HFF-Myc (cell line): ENCODE results near the gene TRIM27.

Experiments used
- DNase-seq: peaks from one replicate; pipeline ENCODE4 v3.0.0-alpha.2; 2011; ENCODE audit warnings: low read depth; ENCODE audit errors: extremely low read depth
- H3K4me3 ChIP-seq: replicated peaks from 2 replicates; pipeline ENCODE4 v1.5.1; 2011; ENCODE audit warnings: low read depth, mild to moderate bottlenecking, control low read depth, low read length
- TF ChIP-seq, protein P1 (sequence below): IDR thresholded peaks from 2 replicates; pipeline ENCODE4 v1.5.1; 2012; ENCODE audit warnings: mild to moderate bottlenecking, low read depth, low read length, control low read depth; ENCODE audit errors: missing control alignments

Gene TRIM27

DNA sequence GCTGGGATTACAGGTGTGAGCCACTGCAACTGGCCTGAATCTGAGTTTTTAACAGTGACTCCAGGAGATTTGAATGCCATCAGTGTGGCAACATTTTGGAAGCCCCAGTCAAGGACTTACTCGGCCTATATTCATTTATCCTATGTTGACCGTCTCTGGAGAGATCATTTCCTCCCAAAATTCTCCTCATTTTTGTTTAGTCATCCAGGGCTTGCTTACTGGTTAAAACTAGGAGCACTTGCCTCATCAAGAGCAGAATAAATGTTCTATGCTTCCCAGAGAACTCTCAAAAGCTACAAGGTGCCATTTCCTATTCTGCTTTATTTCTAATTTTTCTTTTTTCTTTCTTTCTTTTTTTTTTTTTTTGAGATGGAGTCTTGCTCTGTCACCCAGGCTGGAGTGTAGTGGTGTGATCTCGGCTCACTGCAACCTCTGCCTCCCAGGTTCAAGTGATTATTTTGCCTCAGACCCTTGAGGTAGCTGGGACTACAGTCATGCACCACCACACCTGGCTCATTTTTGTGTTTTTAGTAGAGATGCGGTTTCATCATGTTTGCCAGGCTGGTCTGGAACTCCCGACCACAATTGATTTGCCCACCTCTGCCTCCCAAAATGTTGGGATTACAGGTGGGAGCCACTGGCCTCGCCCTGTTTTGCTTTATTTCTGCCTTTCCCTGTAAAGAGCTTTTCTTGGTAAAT, 23.4 kb upstream of the TRIM27 start:
- no peak overlapping the region for H3K4me3 ChIP-seq
- TF ChIP-seq, protein P1, sequence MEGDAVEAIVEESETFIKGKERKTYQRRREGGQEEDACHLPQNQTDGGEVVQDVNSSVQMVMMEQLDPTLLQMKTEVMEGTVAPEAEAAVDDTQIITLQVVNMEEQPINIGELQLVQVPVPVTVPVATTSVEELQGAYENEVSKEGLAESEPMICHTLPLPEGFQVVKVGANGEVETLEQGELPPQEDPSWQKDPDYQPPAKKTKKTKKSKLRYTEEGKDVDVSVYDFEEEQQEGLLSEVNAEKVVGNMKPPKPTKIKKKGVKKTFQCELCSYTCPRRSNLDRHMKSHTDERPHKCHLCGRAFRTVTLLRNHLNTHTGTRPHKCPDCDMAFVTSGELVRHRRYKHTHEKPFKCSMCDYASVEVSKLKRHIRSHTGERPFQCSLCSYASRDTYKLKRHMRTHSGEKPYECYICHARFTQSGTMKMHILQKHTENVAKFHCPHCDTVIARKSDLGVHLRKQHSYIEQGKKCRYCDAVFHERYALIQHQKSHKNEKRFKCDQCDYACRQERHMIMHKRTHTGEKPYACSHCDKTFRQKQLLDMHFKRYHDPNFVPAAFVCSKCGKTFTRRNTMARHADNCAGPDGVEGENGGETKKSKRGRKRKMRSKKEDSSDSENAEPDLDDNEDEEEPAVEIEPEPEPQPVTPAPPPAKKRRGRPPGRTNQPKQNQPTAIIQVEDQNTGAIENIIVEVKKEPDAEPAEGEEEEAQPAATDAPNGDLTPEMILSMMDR = no peak
- DNase-seq = no peak

DNA sequence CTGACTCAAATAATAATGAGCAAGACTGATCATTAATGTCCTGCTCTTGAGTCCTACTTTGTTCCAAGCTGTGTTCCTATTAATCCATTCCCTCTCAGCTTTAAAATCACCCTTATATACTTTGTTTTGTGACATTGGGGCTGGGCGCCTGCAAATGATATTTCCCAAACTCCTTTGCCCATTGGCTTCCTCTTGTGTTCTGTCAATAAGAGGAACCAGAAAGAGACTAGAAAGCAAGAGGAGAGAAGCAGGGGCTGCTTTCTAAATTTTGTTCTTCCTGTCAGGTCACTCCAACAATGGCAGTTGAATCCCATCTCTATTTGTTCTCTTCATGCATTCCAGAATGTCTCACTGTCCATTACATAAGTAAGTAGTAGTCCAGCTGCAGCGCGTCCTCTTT, 21.6 kb upstream of the TRIM27 start:
- TF ChIP-seq, protein P1 = no peak
- H3K4me3 ChIP-seq = no peak overlapping the region

DNA sequence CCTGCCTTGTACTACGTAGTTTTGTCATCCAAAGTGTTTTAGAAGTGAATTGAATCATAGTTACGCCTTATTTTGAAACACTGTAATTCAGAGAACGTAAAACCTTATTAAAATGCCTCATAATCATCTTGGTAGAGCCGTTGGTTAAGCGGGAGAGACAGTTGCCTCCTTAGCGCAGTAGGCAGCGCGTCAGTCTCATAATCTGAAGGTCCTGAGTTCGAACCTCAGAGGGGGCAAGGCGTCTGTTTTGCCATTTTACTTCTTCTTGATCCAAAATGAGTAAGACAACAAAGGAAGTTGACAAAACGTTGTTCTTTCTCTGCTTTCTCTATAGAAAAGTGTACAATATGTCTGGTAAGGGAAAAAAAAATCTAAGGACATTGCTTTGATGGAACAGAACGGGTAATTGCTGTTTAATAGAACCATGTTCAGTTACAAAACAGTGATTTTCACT, 20.7 kb upstream of the TRIM27 start:
- H3K4me3 ChIP-seq = peak overlapping the region; percentile 82
- DNase-seq = peak; percentile 58

More for the DNA sequence above, 21.6 kb upstream of the TRIM27 start:
- no peak for DNase-seq

DNA sequence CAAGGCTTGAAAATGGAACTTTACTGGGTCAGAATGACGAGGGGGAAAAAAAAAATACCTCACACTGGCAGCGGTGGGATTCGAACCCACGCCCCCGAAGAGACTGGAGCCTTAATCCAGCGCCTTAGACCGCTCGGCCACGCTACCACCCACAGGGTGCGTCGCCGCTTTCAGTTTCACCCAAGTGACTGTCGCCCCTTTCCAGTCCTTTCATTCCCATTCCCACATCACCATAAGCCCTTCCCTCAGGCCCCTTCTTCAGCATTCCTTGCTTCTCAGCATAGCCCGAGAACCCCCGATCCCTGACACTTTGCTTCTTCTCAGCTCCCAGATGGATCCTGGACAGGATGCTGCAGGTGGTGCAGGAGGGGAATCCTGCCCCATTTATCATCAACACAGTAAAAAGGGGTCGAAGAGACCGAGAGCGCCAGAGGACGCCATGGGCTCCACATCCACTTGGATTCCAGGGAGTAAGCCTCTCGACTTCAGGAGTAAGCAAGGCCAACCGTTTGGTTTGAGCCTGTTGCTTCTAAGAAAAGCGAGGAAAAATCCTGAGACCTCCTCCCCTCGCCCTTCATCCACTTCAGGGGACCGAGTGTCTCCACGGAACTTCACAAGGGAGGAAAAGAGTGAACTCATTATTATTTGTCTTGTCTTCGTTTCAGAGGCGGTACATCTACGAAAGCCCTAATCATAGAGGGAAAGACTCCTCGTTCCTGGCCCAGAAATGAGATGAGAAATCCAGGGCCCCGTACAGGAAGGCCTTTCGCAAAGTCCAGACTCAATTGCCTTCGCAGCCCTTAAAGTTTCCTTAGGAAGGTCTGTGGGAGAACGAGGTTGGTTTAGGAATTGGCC, 20.0 kb upstream of the TRIM27 start:
- peak overlapping the region; percentile 82 for H3K4me3 ChIP-seq
- TF ChIP-seq, protein P1 = no peak
- peak; percentile 55 for DNase-seq

More for the DNA sequence above, 20.7 kb upstream of the TRIM27 start:
- TF ChIP-seq, protein P1 = no peak

DNA sequence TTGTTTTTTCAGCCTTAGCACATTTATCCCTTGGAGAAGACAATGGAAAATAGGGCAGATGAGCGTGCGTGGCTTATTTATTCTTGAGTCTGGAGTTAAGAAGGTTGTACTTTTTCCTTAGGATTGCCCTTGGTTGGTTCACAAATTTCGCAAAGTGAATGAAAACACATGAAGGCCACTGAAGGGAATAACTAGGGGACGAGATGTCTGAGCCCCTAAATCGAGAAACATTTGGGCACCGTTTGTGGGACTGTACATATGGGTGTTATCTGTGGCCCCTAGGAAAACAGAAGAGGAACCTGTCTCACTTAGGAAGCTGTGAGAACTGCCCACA, 19.4 kb upstream of the TRIM27 start:
- no peak for DNase-seq
- peak overlapping the region; percentile 82 for H3K4me3 ChIP-seq
- TF ChIP-seq, protein P1 = no peak

DNA sequence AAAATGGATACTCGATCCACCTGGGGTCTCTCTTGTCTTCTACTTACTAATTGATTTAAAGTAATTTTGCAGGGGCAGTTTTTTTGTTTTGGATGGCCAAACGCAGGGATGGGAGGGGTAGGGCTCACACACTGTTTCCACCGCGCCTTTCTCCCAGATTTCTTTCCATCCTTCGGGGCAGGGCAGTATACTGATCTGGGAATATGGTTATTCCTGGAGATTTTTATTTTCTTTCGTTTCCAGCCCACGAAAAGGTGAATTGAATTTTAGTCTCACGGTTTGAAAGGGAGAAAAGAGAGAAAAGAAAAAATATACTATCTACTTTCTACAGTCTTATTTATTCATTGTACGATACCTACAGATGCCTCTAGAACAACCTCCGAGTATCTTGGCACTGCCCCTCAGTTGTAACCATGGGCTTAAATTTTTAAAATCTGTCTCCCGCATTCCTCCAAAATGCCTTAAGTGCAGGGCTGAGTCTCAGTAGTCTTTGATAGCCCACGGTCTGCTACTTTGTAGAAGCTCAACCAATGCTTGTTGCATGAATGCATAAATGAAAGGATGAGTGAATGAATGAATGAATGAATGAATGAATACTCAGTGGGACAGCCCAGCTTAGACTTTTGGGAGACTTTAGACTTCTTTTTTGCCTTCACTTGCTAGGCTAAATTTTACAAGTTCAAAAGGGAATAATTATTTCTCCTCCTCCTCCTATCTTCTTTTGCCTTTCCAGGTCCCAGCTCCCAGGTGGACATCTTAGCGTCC, 18.1 kb upstream of the TRIM27 start:
- H3K4me3 ChIP-seq = peak overlapping the region; percentile 62
- DNase-seq = peak; percentile 69
- TF ChIP-seq, protein P1 = no peak
